ENCODE results near the gene FBXO36.

GRCh38 chr2:229910147-229910831 is 12.0 kb upstream of the FBXO36 start:
- TF ChIP-seq CTCF (IDR thresholded peaks at IDR 0.05; ENCODE audit: insufficient read depth, low read depth, low read length), result no peak
- no peak for TF ChIP-seq EZH2 (IDR thresholded peaks at IDR 0.05; ENCODE audit: insufficient read depth, low read length)
